NCI-H2227 (cell line): ENCODE data around the gene TRMT6.

Experiments
- DNase-seq: peaks from one replicate; lab custom pipeline; 2025; ENCODE audit not compliant: unreplicated experiment; lab: John Stamatoyannopoulos, UW

TRMT6 gene, protein sequence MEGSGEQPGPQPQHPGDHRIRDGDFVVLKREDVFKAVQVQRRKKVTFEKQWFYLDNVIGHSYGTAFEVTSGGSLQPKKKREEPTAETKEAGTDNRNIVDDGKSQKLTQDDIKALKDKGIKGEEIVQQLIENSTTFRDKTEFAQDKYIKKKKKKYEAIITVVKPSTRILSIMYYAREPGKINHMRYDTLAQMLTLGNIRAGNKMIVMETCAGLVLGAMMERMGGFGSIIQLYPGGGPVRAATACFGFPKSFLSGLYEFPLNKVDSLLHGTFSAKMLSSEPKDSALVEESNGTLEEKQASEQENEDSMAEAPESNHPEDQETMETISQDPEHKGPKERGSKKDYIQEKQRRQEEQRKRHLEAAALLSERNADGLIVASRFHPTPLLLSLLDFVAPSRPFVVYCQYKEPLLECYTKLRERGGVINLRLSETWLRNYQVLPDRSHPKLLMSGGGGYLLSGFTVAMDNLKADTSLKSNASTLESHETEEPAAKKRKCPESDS

DNA sequence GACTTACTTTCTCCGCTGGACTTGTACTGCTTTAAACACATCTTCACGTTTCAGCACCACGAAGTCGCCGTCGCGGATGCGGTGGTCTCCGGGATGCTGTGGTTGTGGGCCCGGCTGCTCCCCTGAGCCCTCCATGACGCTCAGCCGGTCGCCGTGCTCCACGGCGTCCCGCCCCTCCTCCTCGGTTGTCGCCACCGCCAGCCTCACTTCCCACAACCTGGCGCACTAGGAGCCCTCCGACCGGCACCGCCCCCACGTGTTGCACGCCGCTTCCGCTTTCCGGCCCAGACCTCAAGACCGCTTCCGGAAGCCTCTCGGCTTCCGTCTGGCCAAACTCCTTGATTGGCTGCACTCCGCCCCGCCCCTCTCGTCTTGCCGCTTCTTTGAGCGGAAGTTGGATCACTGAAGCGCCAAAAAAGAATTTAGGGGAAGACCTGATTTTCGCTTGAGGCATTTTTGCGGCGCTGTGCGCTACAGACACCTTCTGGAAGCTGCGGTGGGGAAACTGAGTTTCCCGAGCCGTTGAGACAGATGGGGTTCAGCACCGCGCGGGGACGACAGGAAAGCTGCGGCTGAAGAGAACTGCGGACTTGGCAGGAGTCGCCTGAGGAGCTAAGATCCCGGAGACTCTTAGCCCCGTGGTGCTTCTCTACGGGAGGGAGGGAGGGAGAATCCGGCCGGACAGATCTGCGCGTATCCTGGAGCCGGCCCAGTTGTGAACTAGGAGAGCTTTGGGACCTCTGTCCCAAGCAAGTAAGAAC lies at the start of gene TRMT6, which contains the start of gene MCM8:
TSS of gene TRMT6 (minus strand) at position 263 of the 761 bp plus-strand sequence. CDS start at position 135, 128 bp downstream.
TSS of gene MCM8 (plus strand) at position 382 of the 761 bp plus-strand sequence. CDS start 1,364 bp downstream, outside the sequence.
- peak; percentile 98 for DNase-seq

DNA sequence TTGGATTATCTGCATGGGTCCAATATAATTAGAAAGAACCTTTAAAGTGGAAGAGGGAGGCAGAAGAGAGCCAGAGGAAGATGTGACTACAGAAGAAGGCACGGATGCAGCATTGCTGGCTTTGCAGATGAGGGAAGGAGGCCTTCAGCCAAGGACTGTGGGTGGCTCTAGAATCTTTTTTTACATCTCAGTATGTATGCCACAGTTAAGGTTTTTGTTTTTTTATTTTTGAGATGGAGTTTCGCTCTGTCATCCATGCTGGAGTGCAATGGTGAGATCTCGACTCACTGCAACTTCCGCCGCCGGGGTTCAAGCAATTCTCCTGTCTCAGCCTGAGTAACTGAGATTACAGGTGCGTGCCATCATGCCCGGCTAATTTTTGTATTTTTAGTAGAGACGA lies 49.5 kb upstream of the TRMT6 start:
- DNase-seq = no peak

DNA sequence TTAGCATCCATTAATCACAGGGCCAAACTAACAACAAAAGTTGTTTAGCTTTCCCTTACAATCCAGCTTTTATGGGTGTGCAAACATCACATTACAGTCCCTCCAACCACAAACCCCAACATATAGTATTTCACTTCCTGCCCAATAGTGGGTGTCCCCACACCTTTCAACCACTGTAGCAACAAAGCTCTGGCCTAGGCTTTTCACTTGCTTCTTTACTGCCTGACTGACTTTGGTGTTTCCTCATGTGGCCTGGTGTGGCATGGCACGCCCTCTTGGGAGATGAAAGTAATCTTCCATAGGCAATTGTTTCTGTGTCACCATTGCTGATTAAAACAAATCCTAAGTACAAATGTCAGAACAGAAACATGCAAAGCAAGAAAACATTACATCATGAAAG lies 46.4 kb upstream of the TRMT6 start:
- no peak for DNase-seq

DNA sequence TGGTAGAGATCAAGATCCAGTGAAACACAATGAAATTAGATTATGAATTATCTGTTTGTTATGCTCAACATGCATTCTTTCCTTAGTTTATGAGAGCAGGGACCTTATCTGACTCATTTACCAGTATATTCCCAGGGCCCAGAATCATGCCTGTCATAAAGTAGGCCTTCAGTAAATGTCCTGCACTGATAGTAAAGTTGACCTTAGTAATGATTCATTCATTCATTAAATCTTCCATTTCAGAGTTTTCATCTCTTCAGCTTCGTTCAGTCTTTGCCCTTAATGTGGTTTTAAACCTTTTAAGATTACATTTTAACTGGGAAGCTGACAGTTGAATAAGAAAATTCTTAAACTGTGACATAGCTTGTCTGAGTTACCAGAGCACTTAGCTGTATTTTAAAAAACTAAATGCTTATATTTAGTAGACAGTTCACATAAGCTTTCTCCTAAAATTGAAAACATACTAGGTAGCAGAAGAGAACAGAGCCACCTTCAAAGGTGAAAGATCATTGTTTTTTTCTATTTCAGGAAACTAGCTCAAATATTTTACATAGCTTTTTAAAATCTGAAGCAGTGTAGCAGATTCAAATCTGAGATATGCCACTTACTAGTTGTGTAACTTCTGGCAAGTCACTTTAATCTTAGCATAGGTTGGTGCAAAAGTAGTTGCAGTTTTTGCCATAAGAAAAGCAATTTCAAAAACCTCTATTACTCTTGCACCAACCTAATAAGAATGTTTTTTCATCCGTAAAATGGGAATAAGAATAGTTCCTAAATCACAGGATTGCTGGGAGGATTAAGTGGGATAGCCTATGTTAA lies 41.5 kb upstream of the TRMT6 start:
- DNase-seq = no peak

DNA sequence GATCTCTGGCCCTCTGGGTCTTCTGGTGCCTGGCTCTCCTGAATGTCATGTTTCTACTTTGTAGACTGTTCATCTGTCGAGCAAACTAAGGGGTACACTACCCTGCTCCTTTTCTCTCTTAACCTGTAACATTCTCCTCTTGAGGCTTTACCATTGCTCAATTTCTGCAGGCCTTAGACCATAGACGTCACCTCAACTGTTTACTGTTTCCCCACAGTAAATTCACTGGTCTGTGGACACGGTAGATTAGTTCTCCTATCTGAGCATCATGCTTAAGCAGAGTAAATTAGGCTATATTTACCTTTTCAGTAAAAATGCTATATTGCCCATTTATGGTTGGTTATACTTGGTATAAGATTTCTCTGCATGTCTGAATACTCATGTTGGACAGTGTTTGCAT lies 40.6 kb upstream of the TRMT6 start:
- DNase-seq = no peak

DNA sequence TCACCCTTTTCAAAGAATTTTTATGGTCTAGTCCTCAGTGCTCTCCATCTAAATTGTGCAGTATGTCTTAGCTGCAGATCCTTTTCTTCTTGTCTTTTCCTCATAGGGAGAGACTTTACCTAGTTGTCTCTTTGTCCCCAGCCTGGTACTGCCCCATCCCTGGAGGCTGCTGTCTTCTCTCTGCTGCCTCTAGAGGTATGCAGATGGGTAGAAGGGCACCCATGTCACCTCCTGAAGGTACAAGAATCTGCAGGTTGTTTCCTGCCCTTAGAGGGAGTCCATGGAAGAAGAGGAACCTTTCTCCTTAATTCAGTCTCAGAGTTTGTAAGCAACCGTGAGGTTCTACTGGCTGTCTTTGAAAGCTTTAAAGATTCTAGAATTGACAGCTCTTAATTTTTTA lies 39.2 kb upstream of the TRMT6 start:
- no peak for DNase-seq

DNA sequence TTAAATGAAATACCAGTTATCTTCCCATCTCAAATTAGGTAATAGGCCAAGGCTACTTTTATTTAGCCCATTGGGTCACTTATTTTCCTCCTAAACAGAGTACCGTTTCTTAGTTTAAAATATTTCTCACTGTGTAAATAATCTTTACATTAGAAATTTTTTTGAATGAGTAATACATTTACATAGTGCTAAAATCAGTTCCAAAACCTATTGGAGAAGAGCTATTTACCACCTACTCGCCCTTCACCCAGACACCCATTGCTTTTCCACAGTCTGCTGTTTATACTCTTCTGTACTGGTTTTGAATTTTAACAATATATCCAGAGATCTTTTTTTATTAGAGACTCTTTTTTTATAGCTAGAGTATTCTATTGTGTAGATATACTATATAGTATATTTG lies 37.0 kb upstream of the TRMT6 start:
- DNase-seq = no peak

DNA sequence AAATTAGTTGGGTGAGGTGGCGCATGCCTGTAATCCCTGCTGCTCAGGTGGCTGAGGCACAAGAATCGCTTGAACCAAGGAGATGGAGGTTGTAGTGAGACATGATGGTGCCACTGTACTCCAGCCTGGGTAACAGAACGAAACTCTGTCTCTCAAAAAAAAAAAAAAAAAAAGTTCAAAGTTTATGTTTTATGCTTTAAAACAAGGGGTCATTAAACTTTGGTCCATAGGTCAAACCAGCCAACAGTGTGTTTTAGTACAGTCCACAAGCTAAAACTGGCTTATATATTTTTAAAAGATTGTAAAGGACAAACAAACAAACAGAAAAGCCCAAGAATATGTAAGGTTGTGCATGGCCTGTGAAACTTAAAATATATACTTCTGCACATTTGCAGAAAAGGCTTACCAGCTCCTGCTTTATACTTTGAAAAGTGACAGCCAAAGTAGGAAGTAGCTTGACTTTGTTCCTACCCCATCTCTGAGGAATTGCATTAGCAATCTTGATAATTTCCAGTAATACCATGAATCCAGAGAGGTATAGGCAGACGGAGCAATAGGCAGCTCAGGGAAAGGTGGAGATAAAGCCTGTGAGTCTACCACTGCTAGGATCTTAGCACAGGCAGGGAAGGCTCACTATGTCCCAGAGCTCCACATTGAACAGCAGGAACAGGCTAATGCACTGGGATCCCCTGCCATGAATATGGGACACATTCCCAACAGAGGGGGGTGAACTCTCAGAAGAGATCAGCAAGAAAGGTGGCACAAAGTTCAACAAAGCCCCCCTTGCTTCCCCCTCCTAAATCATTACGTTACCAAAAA lies 30.6 kb upstream of the TRMT6 start:
- DNase-seq = no peak

DNA sequence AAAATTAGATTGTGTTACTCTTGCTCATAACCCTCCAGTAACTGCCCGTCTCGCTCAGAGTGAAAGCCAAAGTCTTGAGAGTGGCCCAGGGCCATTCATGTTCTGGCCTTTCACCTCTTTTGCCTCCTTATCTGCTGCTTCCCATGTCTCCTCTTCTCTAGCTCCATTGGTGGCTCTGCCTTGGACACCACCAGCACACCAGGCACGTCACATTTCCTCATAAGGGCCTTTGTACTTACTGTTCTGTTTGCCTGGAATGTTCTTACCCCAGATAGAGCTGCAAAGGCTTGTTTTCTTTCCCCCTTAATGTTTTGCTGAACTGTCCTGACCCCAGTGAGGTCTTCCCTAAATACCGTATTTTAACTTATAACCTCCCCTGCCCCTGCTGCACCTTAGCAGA lies 29.5 kb upstream of the TRMT6 start:
- DNase-seq = no peak

DNA sequence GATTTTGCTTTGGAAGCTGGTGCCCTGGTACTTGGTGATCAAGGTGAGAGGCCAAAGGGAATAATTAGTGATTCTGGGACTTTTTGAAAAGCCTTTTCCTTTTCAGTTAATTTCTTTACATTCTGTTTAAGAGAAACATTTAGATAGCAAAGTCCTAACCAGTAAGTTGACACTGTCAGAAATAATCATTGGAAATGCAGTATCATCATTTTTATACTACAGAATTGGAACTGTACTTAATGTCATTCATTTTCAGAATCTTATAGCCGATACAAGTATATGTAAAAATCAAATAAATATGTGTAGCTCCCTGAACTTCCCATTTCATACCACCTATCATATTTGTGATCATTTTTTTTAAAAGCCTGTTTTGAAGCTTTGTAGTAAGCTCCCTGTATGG lies 27.6 kb upstream of the TRMT6 start:
- no peak for DNase-seq

DNA sequence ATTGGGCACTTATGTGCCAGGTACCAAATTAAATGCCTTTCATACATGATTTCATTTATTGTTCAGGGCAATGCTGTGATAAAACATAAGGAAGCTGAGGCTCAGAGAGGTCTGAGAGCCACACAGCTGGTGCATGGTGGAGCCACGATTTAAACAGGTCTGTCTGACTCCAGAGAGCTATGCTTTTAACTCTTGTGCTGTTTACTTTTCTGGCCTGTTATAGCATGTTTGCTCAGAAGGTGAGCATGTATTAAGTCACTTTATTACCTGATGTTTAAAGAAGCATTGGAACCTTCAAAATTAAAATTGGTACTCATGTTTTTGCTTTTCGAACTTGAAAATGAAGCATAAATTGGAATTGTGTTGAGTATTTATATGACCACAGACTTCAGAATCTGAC lies 26.9 kb upstream of the TRMT6 start:
- DNase-seq = no peak

DNA sequence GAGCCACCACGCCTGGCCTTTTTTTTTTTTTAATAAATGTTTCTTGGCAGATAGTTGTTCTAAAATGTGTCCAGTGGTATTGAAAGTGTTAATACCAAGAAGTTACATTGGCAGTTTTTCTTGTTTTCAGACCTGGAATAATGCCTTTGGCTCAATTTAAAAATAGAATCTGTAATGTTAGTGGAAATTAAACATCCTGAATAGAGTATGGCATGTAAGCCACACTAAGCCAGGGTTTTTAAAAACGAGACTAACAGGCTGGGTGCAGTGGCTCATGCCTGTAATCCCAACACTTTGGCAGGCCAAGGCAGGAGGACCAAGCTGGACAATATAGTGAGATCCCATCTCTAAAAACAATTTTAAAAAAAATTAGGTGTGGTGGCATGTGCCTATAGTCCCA lies 25.4 kb upstream of the TRMT6 start:
- DNase-seq = no peak

DNA sequence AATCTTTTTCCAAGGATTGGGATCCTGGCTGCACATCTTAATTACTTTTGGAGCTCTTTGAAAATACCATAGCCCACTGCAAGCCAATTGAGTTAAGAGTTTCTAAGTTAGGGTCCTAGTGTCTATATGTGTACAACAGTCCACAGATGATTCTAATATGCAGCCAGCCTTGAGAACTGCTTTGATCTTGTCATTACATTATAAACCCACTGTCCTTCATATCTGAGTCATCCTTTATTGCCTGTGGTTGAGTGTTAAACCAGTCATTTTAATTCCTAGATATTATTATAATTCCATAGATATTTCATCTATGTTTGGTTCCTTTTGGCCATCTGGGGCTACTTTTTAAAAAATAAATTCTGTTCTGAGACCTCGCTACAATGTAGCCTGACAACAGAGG lies 24.2 kb upstream of the TRMT6 start:
- DNase-seq = no peak

DNA sequence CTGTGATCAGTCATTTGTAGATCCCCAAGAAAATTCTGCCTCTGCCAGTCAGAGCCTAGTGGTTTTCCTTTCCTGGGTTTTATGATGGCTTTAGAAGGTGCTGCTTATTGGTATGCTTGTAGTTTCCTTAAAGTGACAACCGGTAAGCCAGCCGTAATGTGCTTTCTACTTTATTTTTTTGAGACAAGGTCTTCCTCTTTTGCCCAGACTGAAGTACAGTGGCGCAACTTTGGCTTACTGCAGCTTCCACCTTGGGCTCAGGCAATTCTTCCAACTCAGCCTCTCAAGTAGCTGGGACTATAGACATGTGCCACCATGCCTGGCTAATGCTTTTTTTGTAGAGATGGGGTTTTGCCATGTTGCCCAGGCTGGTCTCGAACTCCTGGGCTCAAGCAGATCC lies 23.6 kb upstream of the TRMT6 start:
- DNase-seq = no peak

DNA sequence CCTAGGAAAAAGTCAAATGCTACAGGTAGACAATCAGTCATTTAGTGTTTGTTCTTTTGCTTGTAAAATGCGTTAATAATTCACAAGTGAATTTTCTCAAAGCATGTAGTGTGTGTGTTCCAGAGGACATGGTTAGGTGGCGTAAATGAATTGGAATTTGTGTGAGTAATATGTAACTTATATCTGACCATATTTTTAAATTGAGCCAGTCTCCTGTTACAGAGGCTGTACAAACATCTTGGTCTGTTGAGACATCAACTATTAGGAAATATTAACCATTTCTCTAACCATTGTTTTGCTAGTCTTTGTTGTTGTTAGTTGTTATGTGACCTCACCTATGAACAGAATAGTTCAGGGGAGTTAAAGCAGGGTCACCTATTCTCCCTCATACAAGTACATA lies 22.8 kb upstream of the TRMT6 start:
- DNase-seq = no peak

DNA sequence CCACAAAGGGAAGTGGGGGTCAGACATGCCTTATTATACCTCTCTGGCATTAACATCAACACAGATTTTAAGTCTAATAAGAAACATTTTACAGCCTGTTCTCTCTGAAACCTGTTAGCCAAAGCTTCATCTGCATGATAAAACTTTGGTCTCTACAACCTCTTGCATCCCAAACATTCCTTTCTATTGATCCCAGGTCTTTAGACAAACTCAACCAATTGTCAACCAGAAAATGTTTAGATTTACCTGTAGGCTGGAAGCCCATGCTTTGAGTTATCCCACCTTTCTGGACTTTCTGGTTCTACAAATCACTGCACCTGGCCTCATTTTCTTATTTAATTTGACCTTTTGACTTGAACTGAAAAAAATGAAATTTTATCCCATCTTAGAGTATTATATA lies 20.9 kb upstream of the TRMT6 start:
- DNase-seq = no peak

DNA sequence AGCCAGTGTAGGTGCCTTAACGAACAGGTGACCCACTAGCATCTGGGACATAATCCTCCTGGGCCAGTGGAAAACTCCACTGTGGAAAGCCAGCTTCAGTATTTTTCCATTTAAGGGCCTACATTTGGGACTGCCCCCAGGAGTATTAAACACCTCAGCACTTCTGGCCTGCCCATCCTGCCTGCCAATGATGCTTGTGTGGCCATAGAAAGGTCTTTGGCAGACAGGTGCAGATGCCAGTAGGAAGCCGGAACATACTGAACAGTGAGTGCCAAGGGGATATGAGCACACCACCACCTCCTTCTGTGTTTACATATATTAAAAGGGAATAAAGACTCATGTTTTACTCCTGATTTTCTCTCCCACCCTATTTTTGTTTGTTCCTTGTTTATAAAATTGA lies 20.0 kb upstream of the TRMT6 start:
- DNase-seq = no peak

DNA sequence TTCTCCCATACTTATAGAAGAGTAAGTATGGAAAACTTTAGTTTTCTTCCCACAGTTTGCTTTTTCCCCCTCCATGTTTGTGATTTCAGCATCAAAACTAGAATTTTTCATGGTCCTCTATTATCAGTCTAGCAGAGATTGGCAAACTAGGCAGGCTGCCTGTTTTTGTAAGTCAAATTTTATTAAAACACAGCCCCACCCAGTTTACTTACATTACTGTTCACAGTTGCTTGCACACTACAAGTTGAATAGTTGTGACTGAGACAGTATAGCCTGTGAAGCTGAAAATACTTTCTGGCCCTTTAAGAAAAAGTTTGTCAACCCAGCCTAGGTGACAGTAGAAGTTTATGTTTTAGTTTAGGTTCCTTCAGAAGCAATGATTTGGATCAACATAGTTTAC lies 19.6 kb upstream of the TRMT6 start:
- DNase-seq = no peak

DNA sequence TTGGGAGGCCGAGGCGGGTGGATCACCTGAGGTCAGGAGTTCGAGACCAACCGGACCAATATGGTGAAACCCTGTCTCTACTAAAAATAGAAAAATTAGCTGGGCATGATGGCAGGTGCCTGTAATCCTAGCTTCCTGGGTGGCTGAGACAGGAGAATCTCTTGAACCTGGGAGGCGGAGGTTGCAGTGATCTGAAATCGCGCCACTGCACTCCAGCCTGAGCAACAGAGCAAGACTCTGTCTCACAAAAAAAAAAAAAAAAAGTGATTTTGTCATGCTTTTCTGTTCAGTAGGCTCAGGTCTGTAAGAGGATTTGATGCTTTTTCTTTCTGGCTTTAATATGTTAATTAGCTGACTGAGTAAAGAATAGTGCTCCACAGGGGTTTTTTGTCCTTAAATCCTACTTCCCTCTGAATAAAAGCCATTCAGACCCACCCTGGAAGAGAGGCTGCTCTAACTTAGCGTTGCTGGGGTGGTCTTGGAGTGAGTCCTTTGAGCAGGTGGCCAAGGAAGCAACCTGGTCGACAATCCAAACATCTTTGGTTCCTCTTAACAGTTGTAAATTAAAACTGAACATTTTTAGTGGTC lies 19.1 kb upstream of the TRMT6 start:
- DNase-seq = no peak

DNA sequence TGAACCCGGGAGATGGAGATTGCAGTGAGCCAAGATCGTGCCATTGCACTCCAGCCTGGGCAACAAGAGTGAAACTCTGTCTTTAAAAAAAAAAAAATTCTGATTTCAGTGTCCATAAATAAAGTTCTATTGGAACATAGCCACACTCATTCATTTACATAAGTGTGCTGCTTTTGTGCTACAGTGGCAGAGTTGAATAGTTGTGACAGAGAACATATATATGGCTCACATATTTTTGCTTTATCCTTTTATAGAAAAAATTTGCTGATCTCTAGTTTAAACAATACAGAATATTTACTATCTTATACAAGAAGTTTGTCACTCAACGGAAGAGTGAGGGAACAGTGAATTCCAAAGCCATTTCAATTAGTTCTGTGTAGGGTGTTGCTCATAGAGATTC lies 18.1 kb upstream of the TRMT6 start:
- DNase-seq = no peak
